GM21447 (cell line): ENCODE data around the gene GRAMD1B.
"Not testable (repeated sequence)": the region's sequence is repeated elsewhere in the genome, so short reads cannot be mapped to it uniquely, and the experiment has no call there.

Experiments
- ATAC-seq: cut with Tn5 transposase; IDR thresholded peaks from one replicate; pipeline ENCODE4 v1.9.1; 2021; ENCODE audit not compliant: unreplicated experiment

GRAMD1B gene

DNA sequence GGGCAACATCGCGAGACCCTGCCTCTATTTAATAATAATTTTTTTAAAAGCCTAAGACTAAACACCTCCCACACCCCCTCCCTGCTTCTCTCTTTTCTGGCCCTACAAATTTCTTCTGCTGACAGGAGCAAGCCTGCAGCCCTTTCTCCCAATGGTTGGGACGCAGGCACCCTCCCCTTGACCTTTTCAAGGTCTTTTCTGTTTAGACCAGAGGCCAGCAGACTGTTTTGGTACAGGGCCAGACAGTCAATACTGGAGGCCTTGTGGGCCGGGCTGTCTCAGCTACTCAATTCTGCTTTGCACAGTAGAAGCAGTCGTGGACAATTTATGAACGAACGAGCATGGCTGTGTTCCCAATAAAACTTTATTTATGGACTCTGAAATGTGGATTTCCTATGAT lies 132.1 kb downstream of the GRAMD1B start:
- ATAC-seq: no peak

DNA sequence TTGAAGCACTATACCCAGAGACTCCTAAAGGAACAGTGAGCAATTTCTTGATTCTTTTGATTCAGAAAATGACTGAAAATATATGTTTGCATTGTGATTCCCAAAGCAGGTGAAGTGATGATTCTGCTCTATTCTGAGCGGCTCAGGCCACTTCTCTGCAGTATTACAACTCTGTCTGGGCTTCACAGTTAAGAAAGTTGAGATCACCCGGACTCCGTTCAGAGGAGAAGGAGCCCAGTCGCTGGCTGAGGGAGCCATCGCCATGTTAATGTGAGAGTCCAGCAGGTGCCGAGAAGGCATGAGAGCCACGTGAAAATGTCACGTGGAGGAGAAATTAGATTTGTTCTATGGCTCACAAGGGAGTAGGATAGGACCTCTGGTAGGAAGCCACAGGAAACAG lies 132.8 kb downstream of the GRAMD1B start:
- no peak for ATAC-seq

DNA sequence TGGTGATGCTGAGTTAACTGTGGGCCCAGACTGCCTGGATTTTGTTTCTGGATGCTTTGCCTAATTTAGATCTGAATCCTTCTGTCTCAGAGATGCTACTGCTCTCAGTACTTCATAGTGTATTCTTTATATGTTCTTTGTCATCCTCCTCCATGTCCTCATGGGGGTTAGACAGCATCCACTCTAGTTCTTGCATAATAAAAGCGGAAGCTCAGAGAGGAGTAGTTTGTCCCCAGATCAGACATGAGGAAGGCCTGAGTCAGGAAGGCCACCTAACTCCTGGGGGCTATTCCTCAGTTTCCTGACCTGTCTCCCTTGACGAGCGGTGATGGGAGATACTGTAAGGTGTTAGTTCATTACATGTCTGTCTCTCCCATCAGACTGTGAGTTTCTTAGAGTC lies 134.2 kb downstream of the GRAMD1B start:
- no peak for ATAC-seq

DNA sequence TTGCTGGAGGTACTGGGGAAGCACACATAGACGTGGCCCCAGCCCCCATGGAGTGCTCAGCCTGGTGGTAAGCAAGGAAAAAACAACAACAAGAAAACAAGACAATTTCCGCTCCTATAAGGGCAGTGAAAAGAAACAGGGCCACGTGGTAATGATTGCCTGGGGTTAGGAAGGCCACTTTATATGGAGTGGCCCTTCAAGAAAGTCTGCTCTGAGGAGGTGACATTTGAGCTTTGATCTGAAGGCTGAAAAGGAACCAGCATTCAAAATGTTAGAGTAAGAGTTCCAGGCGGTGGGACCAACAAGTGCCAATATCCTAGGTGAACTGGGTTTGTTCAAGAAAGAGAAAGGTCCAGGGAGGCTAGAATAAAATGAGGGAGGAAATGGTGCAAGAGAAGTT lies 136.8 kb downstream of the GRAMD1B start:
- ATAC-seq: no peak

DNA sequence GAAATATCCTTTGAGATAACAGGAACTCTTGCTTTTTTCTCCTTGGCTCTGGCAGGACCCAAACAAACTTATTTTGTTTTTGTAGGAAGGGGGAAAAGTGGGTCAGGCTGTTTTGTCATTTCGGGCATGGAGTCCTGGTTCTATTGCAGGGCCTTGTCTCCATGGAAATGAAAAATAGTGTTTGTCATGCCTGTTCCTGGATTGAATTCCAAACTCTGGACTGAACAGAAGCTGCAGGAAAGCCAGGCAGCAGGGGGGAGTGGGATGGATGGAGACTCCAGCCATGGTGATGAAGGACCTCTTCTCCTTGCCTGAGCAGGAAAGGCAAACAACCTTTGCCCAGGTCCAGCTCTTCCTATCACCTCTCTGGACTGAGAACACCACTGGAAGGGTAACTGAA lies 137.4 kb downstream of the GRAMD1B start:
- ATAC-seq: no peak

DNA sequence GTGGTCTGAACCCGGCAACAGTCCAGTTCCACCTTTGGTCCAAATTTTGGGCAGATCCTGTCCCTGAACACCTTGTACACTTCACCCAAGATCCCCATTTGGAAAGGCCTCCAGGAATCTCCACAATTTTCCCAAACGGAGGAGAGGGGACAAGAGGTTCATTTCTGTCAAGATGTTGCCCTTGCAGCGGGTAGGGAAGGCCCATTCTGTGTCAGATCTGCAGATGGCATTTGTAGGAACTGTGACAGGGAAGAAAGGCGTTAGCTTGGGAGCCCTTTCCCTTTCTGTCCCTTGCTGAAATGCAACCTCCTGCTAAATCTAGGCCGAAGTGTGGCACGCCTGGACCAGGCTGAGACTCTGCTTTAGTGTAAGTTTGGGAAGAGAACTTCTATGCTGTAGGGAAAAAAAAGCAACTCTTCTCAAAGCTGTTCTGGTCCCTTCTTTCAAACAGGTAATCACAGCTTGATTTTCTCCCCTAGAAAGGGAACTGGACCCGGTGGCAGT lies 138.3 kb downstream of the GRAMD1B start:
- ATAC-seq: no peak

DNA sequence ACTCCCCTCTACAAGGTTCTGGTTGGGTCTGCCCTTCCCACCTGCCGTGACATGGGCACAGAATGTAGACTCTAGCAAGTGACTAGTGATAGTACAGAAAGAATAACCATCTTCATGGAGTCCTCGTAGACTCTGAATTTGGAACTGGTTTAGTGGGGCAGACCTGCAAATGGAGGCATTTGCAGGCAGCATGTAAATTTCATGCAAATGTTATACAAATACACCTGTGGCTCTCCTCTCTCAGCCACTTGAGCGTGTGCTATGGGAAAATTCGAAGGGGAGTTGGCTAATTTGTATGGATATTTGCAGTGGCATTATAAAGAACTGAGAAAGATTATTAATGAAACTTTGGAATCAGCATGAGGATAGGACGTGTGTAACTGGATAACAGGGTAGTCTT lies 139.3 kb downstream of the GRAMD1B start:
- no peak for ATAC-seq

DNA sequence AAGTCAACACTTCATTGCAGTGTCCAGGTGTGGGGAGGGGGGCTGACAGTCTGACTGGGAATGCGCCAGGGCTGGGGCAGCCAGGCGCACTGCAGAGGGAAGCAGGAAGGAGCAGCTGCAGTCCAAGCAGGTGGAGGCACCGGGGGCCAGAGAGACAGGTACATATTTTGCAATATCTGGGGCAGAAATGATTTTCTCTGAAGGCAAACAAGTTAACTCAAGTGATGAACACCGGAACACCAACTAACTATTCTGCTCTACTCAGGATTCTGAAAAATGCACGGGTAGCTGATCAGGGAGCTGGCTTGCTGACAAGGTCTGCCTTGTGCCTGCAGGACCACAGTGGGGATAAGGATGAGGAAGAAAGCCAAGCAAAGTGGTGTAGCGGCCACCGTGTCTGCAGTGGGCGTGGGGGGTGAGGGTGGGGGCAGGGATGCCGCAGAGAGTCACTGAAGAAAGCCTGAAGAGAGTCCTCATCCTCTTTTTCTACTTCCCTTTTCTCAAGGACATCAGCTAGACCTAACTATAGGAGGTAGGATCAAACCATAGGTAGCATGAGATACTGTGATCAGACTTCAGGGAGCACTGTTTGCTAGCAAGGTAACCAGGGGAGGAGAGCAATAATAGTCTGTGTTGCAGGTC lies 141.0 kb downstream of the GRAMD1B start:
- ATAC-seq: no peak

DNA sequence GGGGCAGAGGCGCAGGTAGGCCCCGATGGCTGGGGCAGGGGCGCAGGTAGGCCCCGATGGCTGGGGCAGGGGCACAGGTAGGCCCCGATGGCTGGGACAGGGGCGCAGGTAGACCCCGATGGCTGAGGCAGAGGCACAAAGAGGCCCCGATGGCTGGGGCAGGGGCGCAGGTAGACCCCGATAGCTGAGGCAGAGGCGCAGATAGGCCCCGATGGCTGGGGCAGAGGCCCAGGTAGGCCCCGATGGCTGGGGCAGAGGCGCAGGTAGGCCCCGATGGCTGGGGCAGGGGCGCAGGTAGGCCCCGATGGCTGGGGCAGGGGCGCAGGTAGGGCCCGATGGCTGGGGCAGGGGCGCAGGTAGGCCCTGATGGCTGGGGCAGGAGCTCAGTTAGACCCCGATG lies 142.7 kb downstream of the GRAMD1B start:
- ATAC-seq: not testable (repeated sequence)

DNA sequence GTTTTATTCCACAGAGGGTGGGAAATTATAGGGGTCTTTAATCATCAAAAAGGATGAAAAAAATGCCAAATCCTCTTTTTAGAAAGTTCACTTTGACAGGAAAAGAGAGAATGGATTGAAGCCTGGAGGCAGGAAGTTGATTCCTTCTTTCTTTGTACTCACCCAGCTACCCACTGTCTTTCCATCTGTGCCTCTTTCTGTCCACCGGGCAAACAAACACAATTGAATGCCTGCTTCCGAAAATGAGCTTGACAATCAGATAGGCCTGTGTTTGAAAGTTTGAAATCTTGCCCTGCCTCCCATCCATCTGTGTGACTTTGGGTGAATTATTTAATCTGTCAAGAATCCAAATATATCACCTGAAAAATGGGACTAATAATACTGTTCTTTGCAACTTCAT lies 143.2 kb downstream of the GRAMD1B start:
- no peak for ATAC-seq

DNA sequence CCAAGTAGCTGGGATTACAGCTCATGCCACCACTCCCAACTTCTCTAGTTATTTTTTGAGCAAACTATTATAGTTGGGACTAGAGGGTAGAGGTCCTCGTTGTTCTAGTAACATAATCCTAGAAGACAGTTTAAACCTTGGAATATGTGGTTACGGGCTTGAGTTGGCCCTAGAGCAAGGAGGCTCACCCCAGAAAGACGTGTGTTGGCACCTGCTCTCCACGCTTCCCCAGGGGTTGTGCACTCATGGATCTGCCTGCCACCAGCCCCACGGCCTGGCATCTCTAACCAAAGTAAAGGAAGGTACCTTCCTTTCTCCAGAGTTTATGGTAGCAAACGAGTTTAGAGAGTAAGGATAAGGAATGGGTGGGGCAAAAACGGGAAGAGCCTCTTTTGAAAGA lies 145.4 kb downstream of the GRAMD1B start:
- no peak for ATAC-seq

DNA sequence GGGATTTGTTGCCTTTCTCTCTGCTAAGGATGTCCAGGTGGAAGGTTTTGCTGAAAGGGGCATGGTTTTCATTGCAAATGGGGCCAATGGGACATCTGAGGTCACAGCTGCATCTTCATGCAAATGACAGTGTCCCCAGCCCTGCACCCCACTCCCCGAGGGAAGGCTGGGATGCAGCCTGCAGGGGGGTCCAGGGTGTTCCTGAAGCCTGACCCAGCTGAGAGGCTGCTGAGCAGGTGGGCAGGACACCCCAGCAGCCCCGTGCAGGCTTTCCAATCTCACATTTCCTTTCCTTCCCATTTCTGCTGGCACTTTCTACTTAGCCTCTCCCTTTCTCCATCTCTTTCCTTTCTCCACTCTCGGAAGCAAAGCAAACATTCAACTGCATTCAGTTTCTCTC lies 146.0 kb downstream of the GRAMD1B start:
- ATAC-seq: no peak

DNA sequence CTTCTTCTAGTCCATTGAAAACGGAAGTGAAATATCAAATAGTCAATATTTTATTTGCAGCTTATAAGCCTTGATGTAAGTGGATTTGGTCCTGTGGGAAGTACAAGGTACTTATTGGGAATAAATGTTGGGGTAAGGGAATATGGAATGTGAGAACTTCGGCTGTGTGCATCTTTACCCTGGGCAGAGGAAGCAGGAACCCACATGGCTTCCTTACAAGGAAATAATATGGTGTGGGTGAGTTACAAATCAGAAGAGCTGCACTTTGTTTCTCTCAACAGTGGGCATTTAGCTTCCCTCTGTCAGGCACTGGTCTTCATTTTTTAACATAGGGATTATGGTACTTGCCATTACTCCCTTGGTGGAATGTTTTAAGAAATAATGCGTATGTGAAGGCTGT lies 146.4 kb downstream of the GRAMD1B start:
- ATAC-seq: no peak

DNA sequence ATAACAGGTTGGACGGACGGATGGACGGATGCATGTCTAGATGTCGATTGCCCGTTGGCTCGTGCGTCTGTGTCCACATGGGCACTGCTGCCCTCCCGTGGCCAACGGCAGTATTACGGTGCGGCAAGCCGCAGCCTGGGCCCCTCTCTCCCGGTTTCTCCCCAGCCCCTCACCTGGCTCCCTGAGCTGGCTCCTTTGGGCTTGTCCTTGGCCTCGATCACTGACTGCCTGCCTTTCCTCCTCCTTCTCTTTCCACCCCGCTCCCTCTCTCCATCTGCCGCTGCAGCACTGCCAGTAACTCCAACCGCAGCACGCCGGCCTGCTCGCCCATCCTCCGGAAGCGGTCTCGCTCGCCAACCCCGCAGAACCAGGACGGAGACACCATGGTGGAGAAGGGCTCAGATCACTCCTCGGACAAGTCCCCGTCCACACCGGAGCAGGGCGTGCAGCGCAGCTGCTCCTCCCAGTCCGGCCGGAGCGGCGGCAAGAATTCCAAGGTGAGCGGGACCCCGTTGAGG lies 147.1 kb downstream of the GRAMD1B start:
- no peak for ATAC-seq

DNA sequence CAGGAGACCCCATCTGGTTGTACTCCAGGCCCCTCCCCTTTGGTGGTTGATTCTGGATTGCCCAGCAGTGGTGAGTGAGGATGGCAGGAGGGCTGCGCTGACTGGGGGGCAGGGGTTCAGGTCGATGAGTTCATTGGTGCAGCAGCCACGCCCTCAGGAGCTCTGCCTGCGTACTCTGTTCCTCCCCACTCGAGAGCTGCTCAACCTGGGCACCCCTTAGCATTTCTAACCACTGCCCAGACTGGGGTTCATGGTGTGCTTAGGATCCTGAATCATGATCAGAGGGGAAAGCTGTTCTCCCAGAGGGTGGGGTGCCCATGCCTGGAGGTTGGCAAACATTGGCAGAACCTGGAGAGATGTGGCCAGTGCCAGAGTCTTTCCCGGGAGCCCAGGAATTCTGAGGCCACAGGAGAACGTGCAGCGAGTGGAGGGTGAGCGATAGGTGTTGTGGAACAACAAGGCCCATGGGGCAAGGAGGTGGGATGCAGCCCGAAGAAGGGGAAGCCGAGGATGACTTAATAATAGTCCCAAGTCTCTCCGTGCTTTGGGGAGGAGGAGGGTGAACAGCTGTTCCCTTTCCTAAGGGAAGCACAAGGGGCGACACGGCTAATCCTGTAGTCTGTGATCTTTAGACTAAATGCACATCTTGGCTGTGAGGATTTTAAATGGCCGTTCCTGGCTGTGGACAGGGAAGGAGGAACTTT lies 148.9 kb downstream of the GRAMD1B start:
- no peak for ATAC-seq

DNA sequence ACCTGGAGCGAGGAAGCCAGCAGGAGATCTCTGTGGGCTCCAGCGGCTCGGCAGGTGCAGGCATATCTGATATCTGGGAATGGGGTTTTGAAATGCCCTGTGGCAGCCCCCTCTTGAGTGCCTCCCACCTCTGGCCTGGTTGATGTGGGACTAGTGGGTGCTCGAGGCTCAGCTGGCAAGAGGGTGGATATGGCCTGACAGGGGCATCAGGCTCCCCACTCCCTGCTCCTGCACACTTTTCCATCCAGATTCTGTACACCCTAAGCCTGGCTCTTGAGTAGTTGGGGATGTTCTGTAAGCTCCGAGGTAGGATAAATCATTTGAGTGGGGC lies 149.4 kb downstream of the GRAMD1B start:
- ATAC-seq: no peak

DNA sequence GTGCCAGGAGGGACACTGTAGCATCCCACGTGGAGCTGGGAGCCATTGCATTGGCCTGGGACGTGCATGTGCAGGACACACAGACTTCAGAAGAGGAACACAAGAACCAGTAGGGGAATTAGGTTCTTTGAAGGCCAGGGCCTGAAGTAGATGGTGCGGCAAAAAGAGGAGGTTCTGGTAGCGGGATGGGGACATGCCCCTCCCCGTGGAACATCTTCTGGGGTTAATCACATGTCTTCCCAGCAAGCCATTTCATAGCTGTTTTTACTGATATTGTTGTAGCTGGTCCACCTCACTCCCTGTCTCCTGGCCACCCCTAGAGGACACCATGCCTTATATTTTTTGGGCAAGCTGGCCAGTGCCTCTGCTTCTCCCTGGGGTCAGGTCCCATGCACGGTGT lies 150.1 kb downstream of the GRAMD1B start:
- ATAC-seq: no peak

DNA sequence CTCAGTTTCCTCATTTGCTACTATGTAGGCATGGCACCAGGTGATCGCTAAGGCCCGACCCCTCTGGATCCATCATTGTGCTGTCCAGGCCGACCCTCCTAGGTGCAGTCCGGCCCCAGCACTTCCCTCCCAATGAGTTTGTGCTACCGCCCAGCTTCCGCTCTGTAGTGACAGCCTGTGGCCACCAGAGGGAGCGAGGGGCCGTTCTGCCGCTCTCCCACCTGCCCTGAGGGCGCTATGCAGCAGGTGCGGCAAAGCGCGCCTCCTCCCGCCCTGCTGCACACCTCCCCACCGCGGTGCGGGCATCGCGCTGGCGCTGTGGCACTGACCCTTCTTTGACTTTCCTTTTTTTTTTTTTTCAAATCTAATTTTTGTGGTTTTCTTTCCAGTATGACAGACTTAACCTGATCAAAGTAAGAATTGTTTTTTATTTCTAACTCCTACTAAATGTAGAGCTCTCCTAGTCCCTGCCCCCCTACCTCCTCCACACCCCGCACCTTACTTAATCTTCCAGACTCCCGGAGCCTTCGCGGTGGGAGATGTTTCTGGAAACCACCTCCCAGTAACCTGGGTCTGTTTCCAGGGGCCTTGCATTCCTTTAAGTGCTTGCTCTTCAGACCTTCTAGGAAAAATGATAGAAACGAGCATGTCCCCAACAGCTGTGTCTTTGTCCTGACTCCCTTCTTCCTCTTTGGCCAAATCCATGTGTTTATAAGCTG lies 150.6 kb downstream of the GRAMD1B start:
- peak; percentile 80 for ATAC-seq

DNA sequence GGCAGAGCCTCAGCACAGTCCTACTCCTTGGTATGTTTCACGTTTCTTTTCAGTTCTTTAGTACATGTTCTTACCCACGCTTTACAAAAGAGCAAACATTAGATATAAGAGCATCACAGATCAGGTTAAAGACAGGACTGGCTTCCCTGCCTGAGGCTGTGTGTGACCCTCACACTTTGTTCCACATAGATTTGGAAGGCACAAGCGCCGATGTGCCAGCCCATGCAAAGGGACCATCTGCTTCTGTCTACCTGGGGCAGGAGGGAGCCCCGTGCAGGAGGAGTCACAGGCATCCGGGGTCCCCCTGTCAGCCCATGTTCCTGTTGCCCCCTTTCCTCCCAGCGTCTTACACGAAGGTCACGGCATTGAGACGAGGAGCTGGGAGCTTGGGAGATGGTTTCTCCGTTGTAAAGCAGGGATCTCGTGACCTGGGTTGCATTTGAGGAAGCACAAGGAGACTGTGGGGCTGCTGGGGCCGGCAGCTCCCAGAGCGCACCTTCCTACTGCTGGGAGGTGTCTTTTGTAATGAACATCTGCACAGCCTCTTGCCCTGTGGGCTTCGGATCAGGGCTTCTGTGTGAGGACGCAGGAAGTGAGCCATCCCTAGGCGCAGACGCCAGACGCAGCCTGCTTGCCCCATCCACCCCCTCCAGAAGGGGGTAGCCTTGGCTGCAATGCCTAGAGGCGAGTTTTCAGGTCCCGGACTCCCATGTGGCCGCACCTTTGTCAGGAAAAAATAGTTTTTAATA lies 151.8 kb downstream of the GRAMD1B start:
- ATAC-seq: no peak

DNA sequence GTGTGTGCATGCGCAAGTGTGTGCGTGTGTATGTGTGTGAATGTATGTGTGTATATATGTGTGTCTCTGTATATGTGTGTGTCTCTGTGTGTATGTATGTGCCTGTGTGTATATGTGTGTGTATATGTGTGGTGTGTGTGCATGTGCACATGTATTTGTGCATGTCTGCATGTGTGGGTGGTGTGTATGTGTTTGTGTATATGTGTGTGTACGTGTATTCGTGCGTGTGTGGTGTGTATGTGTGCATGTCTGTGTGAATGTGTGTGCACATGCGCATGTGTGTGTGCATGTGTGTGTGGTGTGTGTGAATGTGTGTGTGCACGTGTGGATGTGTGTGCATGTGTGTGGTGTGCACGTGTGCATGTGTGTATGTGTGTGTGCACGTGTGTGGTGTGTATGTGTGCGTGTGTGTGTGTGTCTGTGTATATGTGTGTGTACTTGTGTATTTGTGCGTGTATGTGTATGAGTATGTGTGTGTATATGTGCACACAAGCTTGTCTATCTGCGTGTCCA lies 153.0 kb downstream of the GRAMD1B start:
- ATAC-seq: no peak

DNA sequence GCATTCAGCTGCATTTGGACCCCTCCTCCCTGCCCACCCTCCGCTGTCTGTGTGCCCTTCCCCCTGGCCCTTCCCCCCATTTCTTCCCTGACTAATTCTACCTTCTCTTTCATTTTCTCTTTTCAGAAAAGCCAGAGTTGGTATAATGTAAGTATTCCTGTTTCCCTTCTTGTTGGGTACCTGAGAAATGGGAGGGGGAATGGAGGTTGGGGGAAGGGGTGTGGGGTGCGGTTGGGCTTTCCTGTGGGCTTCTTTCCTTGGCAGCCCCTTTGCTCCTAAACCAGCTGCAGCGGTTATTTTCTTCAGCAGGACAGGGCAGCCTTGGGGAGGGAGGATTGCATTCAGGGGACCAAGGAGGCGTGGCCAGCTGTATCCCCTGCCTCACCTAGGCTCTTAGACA lies 154.1 kb downstream of the GRAMD1B start:
- ATAC-seq: no peak
